H1 (cell line): ENCODE results near the gene AHDC1. TPM values are rescaled to one million over a fixed set of nuclear protein-coding genes. Genes with fewer than 3 reads are reported as not detected.

Experiments used
- CTCF ChIA-PET: fragments of 300-600 bp; sonication (Branson Sonifier 250); formaldehyde crosslinking; loops from one replicate; lab custom pipeline; 2021; ENCODE audit not compliant: partially characterized antibody; lab: Charles Lee
- POLR2A ChIA-PET: fragments of 300-600 bp; sonication (Branson Sonifier 250); formaldehyde crosslinking; loops from one replicate; lab custom pipeline; 2021; ENCODE audit warnings: inconsistent platforms; ENCODE audit not compliant: partially characterized antibody; lab: Charles Lee
- DNase-seq, 2 experiments: peaks; one replicate each; pipeline versions ENCODE4 v3.0.0 to v3.0.0-alpha.2; 2010 to 2022; ENCODE audit warnings: low spot score in 2 of 2, low read depth in 1 of 2, mixed read lengths in 1 of 2
- FAIRE-seq: peaks from 2 replicates; lab custom pipeline; 2011; peaks lifted over from hg19 to GRCh38; lab: Jason Lieb, UNC
- H2AFZ ChIP-seq: 2 replicates; pipeline ENCODE4 v1.8.1; 2012; ENCODE audit warnings: low read length, inconsistent platforms
- H2AK5ac ChIP-seq: 2 replicates; pipeline ENCODE4 v1.6.1; 2013; ENCODE audit warnings: low read depth, low read length
- H2BK120ac ChIP-seq: replicated peaks from 2 replicates; pipeline ENCODE3; 2013; ENCODE audit warnings: low read depth, low read length, inconsistent platforms
- H2BK12ac ChIP-seq: 2 replicates; pipeline ENCODE4 v1.6.1; 2013; ENCODE audit warnings: low read depth, low read length
- H2BK15ac ChIP-seq: 2 replicates; pipeline ENCODE4 v1.6.1; 2013; ENCODE audit warnings: low read length
- H2BK20ac ChIP-seq: 2 replicates; pipeline ENCODE4 v1.6.1; 2013; ENCODE audit warnings: low read length
- H2BK5ac ChIP-seq: 2 replicates; pipeline ENCODE4 v1.6.1; 2013; ENCODE audit warnings: low read depth, low read length
- H3K14ac ChIP-seq: 2 replicates; pipeline ENCODE4 v1.6.1; 2013; ENCODE audit warnings: inconsistent platforms; ENCODE audit not compliant: insufficient read length
- H3K18ac ChIP-seq: 2 replicates; pipeline ENCODE4 v1.6.1; 2013; ENCODE audit warnings: low read length; ENCODE audit errors: extremely low read depth
- H3K23ac ChIP-seq: 2 replicates; pipeline ENCODE4 v1.6.1; 2013; ENCODE audit warnings: inconsistent platforms; ENCODE audit not compliant: insufficient read length
- H3K23me2 ChIP-seq: 2 replicates; pipeline ENCODE4 v1.6.1; 2013; ENCODE audit warnings: low read depth, low read length
- H3K27ac ChIP-seq: 2 replicates; pipeline ENCODE4 v1.6.1; 2011; ENCODE audit warnings: low read depth, low read length, inconsistent platforms
- H3K27me3 ChIP-seq, 4 experiments: replicated peaks in 1 of 4; 1 replicate in 1 of 4; 2 replicates in 3 of 4; pipeline versions ENCODE4 v1.6.1 to v1.8.1; 2011 to 2013; ENCODE audit warnings: low read length in 3 of 4, mild to moderate bottlenecking in 3 of 4, inconsistent platforms in 2 of 4, mixed read lengths in 2 of 4, moderate library complexity in 1 of 4; ENCODE audit not compliant: control insufficient read depth in 3 of 4, insufficient read depth in 3 of 4; ENCODE audit errors: extremely low read depth in 1 of 4
- H3K36me3 ChIP-seq, 4 experiments: 2 replicates each; pipeline versions ENCODE4 v1.6.1 to v1.8.1; 2011 to 2013; ENCODE audit warnings: mild to moderate bottlenecking in 4 of 4, low read length in 3 of 4, moderate library complexity in 2 of 4, control low read depth in 1 of 4, inconsistent platforms in 1 of 4; ENCODE audit not compliant: insufficient read depth in 4 of 4, control insufficient read depth in 2 of 4
- H3K4ac ChIP-seq: replicated peaks from 2 replicates; pipeline ENCODE3; 2013; ENCODE audit warnings: low read length, low read depth, mixed read lengths, inconsistent platforms; ENCODE audit not compliant: insufficient read length
- H3K4me1 ChIP-seq, 4 experiments: replicated peaks in 1 of 4; 1 replicate in 1 of 4; 2 replicates in 3 of 4; pipeline versions ENCODE4 v1.6.1 to v1.8.1; 2011 to 2013; ENCODE audit warnings: low read length in 3 of 4, inconsistent platforms in 2 of 4, mixed read lengths in 1 of 4; ENCODE audit not compliant: insufficient read depth in 4 of 4, control insufficient read depth in 3 of 4
- H3K4me2 ChIP-seq, 2 experiments: 2 replicates each; pipeline versions ENCODE4 v1.6.1 to v1.8.1; 2011 to 2013; ENCODE audit warnings: low read depth in 2 of 2, low read length in 2 of 2, control low read depth in 1 of 2, inconsistent platforms in 1 of 2, mild to moderate bottlenecking in 1 of 2; ENCODE audit not compliant: insufficient read depth in 1 of 2
- H3K4me3 ChIP-seq, 4 experiments: fragments of 200-600, 300-600 bp in 1 of 4; sonication (generic), shearing (Covaris generic), sonication (Bioruptor Twin) in 1 of 4; 2 replicates each; pipeline versions ENCODE4 v1.5.1 to v1.8.1; 2011 to 2016; ENCODE audit warnings: low read length in 4 of 4, low read depth in 3 of 4, control low read depth in 2 of 4, inconsistent platforms in 2 of 4, mild to moderate bottlenecking in 2 of 4, mixed read lengths in 1 of 4, moderate library complexity in 1 of 4; ENCODE audit not compliant: insufficient read depth in 2 of 4; ENCODE audit errors: extremely low read depth in 1 of 4
- H3K56ac ChIP-seq: replicated peaks from 2 replicates; pipeline ENCODE3; 2013; ENCODE audit warnings: low read depth, mild to moderate bottlenecking, mixed read lengths, low read length, inconsistent platforms; ENCODE audit not compliant: insufficient read length
- H3K79me1 ChIP-seq: 2 replicates; pipeline ENCODE4 v1.6.1; 2013; ENCODE audit warnings: low read depth, low read length, control low read depth
- H3K79me2 ChIP-seq, 2 experiments: 2 replicates each; pipeline versions ENCODE4 v1.6.1 to v1.8.1; 2012 to 2013; ENCODE audit warnings: low read length in 2 of 2, mild to moderate bottlenecking in 2 of 2, inconsistent platforms in 1 of 2; ENCODE audit not compliant: insufficient read depth in 2 of 2, control insufficient read depth in 1 of 2
- H3K9ac ChIP-seq, 4 experiments: replicated peaks in 1 of 4; 1 replicate in 1 of 4; 2 replicates in 3 of 4; pipeline versions ENCODE4 v1.6.1 to v1.8.1; 2011 to 2013; ENCODE audit warnings: low read depth in 3 of 4, low read length in 3 of 4, control low read depth in 2 of 4, mild to moderate bottlenecking in 2 of 4, moderate library complexity in 2 of 4, inconsistent platforms in 1 of 4; ENCODE audit errors: extremely low read depth in 1 of 4
- H3K9me3 ChIP-seq, 2 experiments: 2 replicates each; pipeline versions ENCODE4 v1.6.1 to v1.8.1; 2012 to 2013; ENCODE audit warnings: mild to moderate bottlenecking in 2 of 2, moderate library complexity in 2 of 2, control low read depth in 1 of 2, inconsistent platforms in 1 of 2, low read depth in 1 of 2, low read length in 1 of 2, mixed read lengths in 1 of 2; ENCODE audit not compliant: insufficient read depth in 2 of 2
- H4K20me1 ChIP-seq, 2 experiments: replicated peaks in 1 of 2; 2 replicates each; pipeline versions ENCODE3 to v1.8.1; 2011 to 2013; ENCODE audit warnings: inconsistent platforms in 2 of 2, low read length in 2 of 2, mild to moderate bottlenecking in 1 of 2; ENCODE audit not compliant: insufficient read depth in 2 of 2, control insufficient read depth in 1 of 2
- H4K5ac ChIP-seq: 2 replicates; pipeline ENCODE4 v1.6.1; 2013; ENCODE audit warnings: low read length, low read depth, mixed read lengths, inconsistent platforms; ENCODE audit not compliant: insufficient read length
- H4K8ac ChIP-seq: 2 replicates; pipeline ENCODE4 v1.8.0; 2013; ENCODE audit warnings: mild to moderate bottlenecking, moderate library complexity, low read length, inconsistent platforms; ENCODE audit not compliant: insufficient read depth; ENCODE audit errors: extremely low read depth
- H4K91ac ChIP-seq: replicated peaks from 2 replicates; pipeline ENCODE3; 2013; ENCODE audit warnings: low read length, mixed read lengths, inconsistent platforms; ENCODE audit not compliant: insufficient read length
- CBX5 ChIP-seq: fragments of 300-800, 300-1000 bp; sonication (generic); IDR thresholded peaks from 2 replicates; pipeline ENCODE4 v1.7.1; 2016; ENCODE audit warnings: antibody characterized with exemption, low read length, low read depth
- CBX8 ChIP-seq: fragments of 300-800, 300-1000 bp; sonication (generic); IDR thresholded peaks from 2 replicates; pipeline ENCODE4 v1.7.1; 2016; ENCODE audit warnings: low read depth, low read length, borderline replicate concordance
- CREB1 ChIP-seq: IDR thresholded peaks from 2 replicates; pipeline ENCODE4 v1.6.1; 2012; ENCODE audit warnings: inconsistent platforms
- KDM4A ChIP-seq: IDR thresholded peaks from one replicate; pipeline ENCODE4 v1.7.1; 2012; ENCODE audit warnings: low read depth, mild to moderate bottlenecking, moderate library complexity, low read length, inconsistent platforms; ENCODE audit not compliant: severe bottlenecking
- NANOG ChIP-seq: IDR thresholded peaks from 2 replicates; pipeline ENCODE4 v1.6.1; 2011; ENCODE audit warnings: low read length, low read depth, mild to moderate bottlenecking, inconsistent platforms; ENCODE audit not compliant: insufficient read depth, poor library complexity, severe bottlenecking
- RFX5 ChIP-seq: IDR thresholded peaks from 2 replicates; pipeline ENCODE4 v1.6.1; 2011; ENCODE audit warnings: low read depth, low read length, improper control_type of control experiment, borderline replicate concordance
- SAP30 ChIP-seq: fragments of 300-600 bp; sonication (generic); IDR thresholded peaks from 2 replicates; pipeline ENCODE4 v1.7.1; 2012; ENCODE audit warnings: low read length, moderate library complexity, mild to moderate bottlenecking, inconsistent platforms; ENCODE audit not compliant: insufficient read depth, insufficient replicate concordance
- SIRT6 ChIP-seq: IDR thresholded peaks from one replicate; pipeline ENCODE4 v1.7.1; 2012; ENCODE audit warnings: low read length, inconsistent platforms
- TEAD4 ChIP-seq: IDR thresholded peaks from 2 replicates; pipeline ENCODE4 v1.6.1; 2012; ENCODE audit warnings: low read depth, low read length, inconsistent platforms, mixed read lengths
- YY1 ChIP-seq: IDR thresholded peaks from 2 replicates; pipeline ENCODE4 v1.6.1; 2011; ENCODE audit warnings: low read depth, mild to moderate bottlenecking, low read length
- WGBS, 2 experiments: shearing (Covaris generic) in 1 of 2; methylation state at CpG; one replicate each; pipeline versions ENCODE4 v1.1.6 to v1.1.7; 2013 to 2015; ENCODE audit warnings: low lambda C conversion rate in 2 of 2, mixed read lengths in 2 of 2, inconsistent platforms in 1 of 2, low coverage in 1 of 2, missing lambda C conversion rate in 1 of 2; ENCODE audit not compliant: insufficient replicate concordance in 2 of 2, insufficient coverage in 1 of 2, insufficient read length in 1 of 2; ENCODE audit errors: extremely low coverage in 1 of 2, missing lambda C conversion rate in 1 of 2; 5-methylcytosine and 5-hydroxymethylcytosine counted together
- polyA plus RNA-seq, 7 experiments: library from polyadenylated mRNA; depleted of rRNA in 3 of 7; stranded (reverse) in 5 of 7; unstranded in 2 of 7; fragments of >200 nt in 5 of 7; fragments of 200-250 nt in 2 of 7; gene quantifications; 1 replicate in 5 of 7; 2 replicates in 1 of 7; 4 replicates in 1 of 7; pipeline versions ENCODE4 v1.2.1 to v1.2.3, GENCODE V29; 2011 to 2013; ENCODE audit warnings: missing spikeins in 2 of 7, mixed read lengths in 2 of 7
- total RNA-seq: library from RNA; stranded (reverse); fragmentation: NEBNext Ultra II Directional; extraction: Animal tissue kit (Norgen Biotek cat#: 25700); gene quantifications from 2 replicates; pipeline ENCODE4 v1.2.1, GENCODE V29; 2021

Gene AHDC1
- total and polyA plus RNA-seq, 2 of the 8 experiments (the other 6 are each of a cell fraction or from before 2014, with no cell fraction given) = 4.4 to 35.1 TPM

DNA sequence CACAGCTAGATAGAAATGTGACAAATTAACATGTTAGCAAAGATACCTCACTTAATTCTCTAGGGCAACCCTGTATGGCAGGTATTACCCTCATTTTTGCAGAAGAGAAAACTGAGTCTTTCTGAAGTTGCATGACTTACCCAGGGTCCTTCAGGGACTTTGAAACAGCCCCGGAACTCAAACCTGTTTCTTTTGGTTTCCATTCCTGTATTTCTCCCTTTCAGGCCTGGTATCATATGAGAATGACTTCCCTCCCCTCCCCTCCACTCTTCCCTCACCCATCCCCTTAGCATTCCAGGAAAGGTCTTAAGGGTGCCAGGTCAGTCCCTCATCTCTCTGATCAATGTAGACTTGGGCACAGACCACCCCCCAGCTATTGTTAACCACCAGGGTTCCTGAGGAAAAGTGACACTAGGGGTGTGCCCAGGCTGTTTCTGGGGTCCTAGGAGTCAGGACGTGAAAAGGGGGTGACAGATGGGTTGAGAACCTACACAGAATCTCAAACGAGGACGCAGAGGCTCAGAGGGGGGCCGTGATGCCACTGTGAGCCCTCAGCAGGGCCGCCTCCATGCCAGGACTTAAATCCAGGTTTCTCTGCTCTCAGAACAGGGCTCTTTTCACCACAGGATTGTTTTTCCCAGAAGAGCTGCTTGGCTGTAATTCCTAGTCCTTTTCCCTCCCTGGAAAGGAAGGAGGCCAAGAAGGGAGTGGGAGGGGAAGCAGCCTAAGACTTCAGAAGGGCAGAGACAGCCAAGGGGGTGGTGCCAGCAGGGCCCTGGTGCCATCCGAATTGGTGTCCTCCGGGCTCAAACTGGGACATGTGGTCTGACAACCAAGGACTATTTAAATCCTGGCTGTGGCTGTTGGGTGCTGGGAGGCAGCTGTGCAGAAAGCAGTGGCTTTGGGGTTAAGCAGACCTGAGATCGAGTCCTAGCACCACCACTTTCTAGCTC, 111.9 kb downstream of the AHDC1 start:
- Histone ChIP-seq H2BK12ac (peak overlapping the region; percentile 6; the same call in 1 of the 2 replicates), H2BK5ac (0 out of 2 replicates have a peak overlapping the region, but pooled peaks have one; percentile 13), H3K9ac (no peak overlapping the region), H4K91ac (no peak overlapping the region), H4K5ac (no peak overlapping the region), H3K79me2 (peaks cover 0 to 23% of the 10 kb centered on the region in 2 experiments; a peak in 3 of 4 replicates), H4K20me1 (no peaks in the 10 kb centered on the region), H3K18ac (peak overlapping the region; percentile 57; the same call in 1 of the 2 replicates), H3K4ac (no peak overlapping the region), H3K27me3 (no peaks in the 10 kb centered on the region), H4K8ac (no peak overlapping the region; the same call in 1 of the 2 replicates), H3K9me3 (no peaks in the 10 kb centered on the region), H3K79me1 (peaks cover 4% of the 10 kb centered on the region; the same call in 1 of the 2 replicates), H3K4me1 (peaks cover 0 to 15% (median 9%) of the 10 kb centered on the region in 4 experiments; a peak in 5 of 7 replicates), H3K14ac (no peak overlapping the region), H2AFZ (no peak overlapping the region), H2AK5ac (no peak overlapping the region; the same call in 1 of the 2 replicates), H3K27ac (no peak overlapping the region), H3K23me2 (peaks cover 8% of the 10 kb centered on the region), H3K56ac (no peak overlapping the region), H2BK15ac (peak overlapping the region; percentile 67; the same call in 1 of the 2 replicates), H2BK20ac (0 out of 2 replicates have a peak overlapping the region, but pooled peaks have one; percentile 56), H3K23ac (no peak overlapping the region), H3K36me3 (no peaks in the 10 kb centered on the region), H3K4me2 (no peak overlapping the region), H2BK120ac (no peak overlapping the region), H3K4me3 (no peak overlapping the region)
- ChIA-PET CTCF (interaction anchor here (0.6 to 2.2 kb wide), 16 partner anchors 9 to 192 kb away, joined by 3 to 8 read pairs (median 3); no protein-coding TSS in a partner anchor), POLR2A (interaction anchor here (1.2 kb wide), 1 partner anchor 70 kb away, joined by 4 read pairs; no protein-coding TSS in a partner anchor)
- 81% methylated on average over 9 of the region's 9 CpGs; no CpG with 5 or more reads in 1 of the 2 experiments for WGBS, 2 experiments
- FAIRE-seq (no peak), DNase-seq (no peak)
- no peak for TF ChIP-seq CBX5
- TF ChIP-seq CBX8 = no peak
- no peak for TF ChIP-seq TEAD4
- TF ChIP-seq CREB1 = no peak
- no peak for TF ChIP-seq RFX5
- no peak for TF ChIP-seq SIRT6
- no peak for TF ChIP-seq YY1
- TF ChIP-seq KDM4A = no peak
- no peak for TF ChIP-seq NANOG
- no peak for TF ChIP-seq SAP30
